H1 (cell line): ENCODE measurements around the gene NINJ2. TPM values are rescaled to one million over a fixed set of nuclear protein-coding genes. Genes with fewer than 3 reads are reported as not detected.

ENCODE experiments used
- CTCF ChIA-PET: fragments of 300-600 bp; sonication (Branson Sonifier 250); formaldehyde crosslinking; loops from one replicate; lab custom pipeline; 2021; ENCODE audit not compliant: partially characterized antibody; lab: Charles Lee
- POLR2A ChIA-PET: fragments of 300-600 bp; sonication (Branson Sonifier 250); formaldehyde crosslinking; loops from one replicate; lab custom pipeline; 2021; ENCODE audit warnings: inconsistent platforms; ENCODE audit not compliant: partially characterized antibody; lab: Charles Lee
- DNase-seq, 2 experiments: peaks; one replicate each; pipeline versions ENCODE4 v3.0.0 to v3.0.0-alpha.2; 2010 to 2022; ENCODE audit warnings: low spot score in 2 of 2, low read depth in 1 of 2, mixed read lengths in 1 of 2
- FAIRE-seq: peaks from 2 replicates; lab custom pipeline; 2011; peaks lifted over from hg19 to GRCh38; lab: Jason Lieb, UNC
- H2AFZ ChIP-seq: 2 replicates; pipeline ENCODE4 v1.8.1; 2012; ENCODE audit warnings: low read length, inconsistent platforms
- H2AK5ac ChIP-seq: 2 replicates; pipeline ENCODE4 v1.6.1; 2013; ENCODE audit warnings: low read depth, low read length
- H2BK120ac ChIP-seq: replicated peaks from 2 replicates; pipeline ENCODE3; 2013; ENCODE audit warnings: low read depth, low read length, inconsistent platforms
- H2BK12ac ChIP-seq: 2 replicates; pipeline ENCODE4 v1.6.1; 2013; ENCODE audit warnings: low read depth, low read length
- H2BK15ac ChIP-seq: 2 replicates; pipeline ENCODE4 v1.6.1; 2013; ENCODE audit warnings: low read length
- H2BK20ac ChIP-seq: 2 replicates; pipeline ENCODE4 v1.6.1; 2013; ENCODE audit warnings: low read length
- H2BK5ac ChIP-seq: 2 replicates; pipeline ENCODE4 v1.6.1; 2013; ENCODE audit warnings: low read depth, low read length
- H3K14ac ChIP-seq: 2 replicates; pipeline ENCODE4 v1.6.1; 2013; ENCODE audit warnings: inconsistent platforms; ENCODE audit not compliant: insufficient read length
- H3K18ac ChIP-seq: 2 replicates; pipeline ENCODE4 v1.6.1; 2013; ENCODE audit warnings: low read length; ENCODE audit errors: extremely low read depth
- H3K23ac ChIP-seq: 2 replicates; pipeline ENCODE4 v1.6.1; 2013; ENCODE audit warnings: inconsistent platforms; ENCODE audit not compliant: insufficient read length
- H3K23me2 ChIP-seq: 2 replicates; pipeline ENCODE4 v1.6.1; 2013; ENCODE audit warnings: low read depth, low read length
- H3K27ac ChIP-seq: 2 replicates; pipeline ENCODE4 v1.6.1; 2011; ENCODE audit warnings: low read depth, low read length, inconsistent platforms
- H3K27me3 ChIP-seq, 4 experiments: replicated peaks in 1 of 4; 1 replicate in 1 of 4; 2 replicates in 3 of 4; pipeline versions ENCODE4 v1.6.1 to v1.8.1; 2011 to 2013; ENCODE audit warnings: low read length in 3 of 4, mild to moderate bottlenecking in 3 of 4, inconsistent platforms in 2 of 4, mixed read lengths in 2 of 4, moderate library complexity in 1 of 4; ENCODE audit not compliant: control insufficient read depth in 3 of 4, insufficient read depth in 3 of 4; ENCODE audit errors: extremely low read depth in 1 of 4
- H3K36me3 ChIP-seq, 4 experiments: 2 replicates each; pipeline versions ENCODE4 v1.6.1 to v1.8.1; 2011 to 2013; ENCODE audit warnings: mild to moderate bottlenecking in 4 of 4, low read length in 3 of 4, moderate library complexity in 2 of 4, control low read depth in 1 of 4, inconsistent platforms in 1 of 4; ENCODE audit not compliant: insufficient read depth in 4 of 4, control insufficient read depth in 2 of 4
- H3K4ac ChIP-seq: replicated peaks from 2 replicates; pipeline ENCODE3; 2013; ENCODE audit warnings: low read length, low read depth, mixed read lengths, inconsistent platforms; ENCODE audit not compliant: insufficient read length
- H3K4me1 ChIP-seq, 4 experiments: replicated peaks in 1 of 4; 1 replicate in 1 of 4; 2 replicates in 3 of 4; pipeline versions ENCODE4 v1.6.1 to v1.8.1; 2011 to 2013; ENCODE audit warnings: low read length in 3 of 4, inconsistent platforms in 2 of 4, mixed read lengths in 1 of 4; ENCODE audit not compliant: insufficient read depth in 4 of 4, control insufficient read depth in 3 of 4
- H3K4me2 ChIP-seq, 2 experiments: 2 replicates each; pipeline versions ENCODE4 v1.6.1 to v1.8.1; 2011 to 2013; ENCODE audit warnings: low read depth in 2 of 2, low read length in 2 of 2, control low read depth in 1 of 2, inconsistent platforms in 1 of 2, mild to moderate bottlenecking in 1 of 2; ENCODE audit not compliant: insufficient read depth in 1 of 2
- H3K4me3 ChIP-seq, 4 experiments: fragments of 200-600, 300-600 bp in 1 of 4; sonication (generic), shearing (Covaris generic), sonication (Bioruptor Twin) in 1 of 4; 2 replicates each; pipeline versions ENCODE4 v1.5.1 to v1.8.1; 2011 to 2016; ENCODE audit warnings: low read length in 4 of 4, low read depth in 3 of 4, control low read depth in 2 of 4, inconsistent platforms in 2 of 4, mild to moderate bottlenecking in 2 of 4, mixed read lengths in 1 of 4, moderate library complexity in 1 of 4; ENCODE audit not compliant: insufficient read depth in 2 of 4; ENCODE audit errors: extremely low read depth in 1 of 4
- H3K56ac ChIP-seq: replicated peaks from 2 replicates; pipeline ENCODE3; 2013; ENCODE audit warnings: low read depth, mild to moderate bottlenecking, mixed read lengths, low read length, inconsistent platforms; ENCODE audit not compliant: insufficient read length
- H3K79me1 ChIP-seq: 2 replicates; pipeline ENCODE4 v1.6.1; 2013; ENCODE audit warnings: low read depth, low read length, control low read depth
- H3K79me2 ChIP-seq, 2 experiments: 2 replicates each; pipeline versions ENCODE4 v1.6.1 to v1.8.1; 2012 to 2013; ENCODE audit warnings: low read length in 2 of 2, mild to moderate bottlenecking in 2 of 2, inconsistent platforms in 1 of 2; ENCODE audit not compliant: insufficient read depth in 2 of 2, control insufficient read depth in 1 of 2
- H3K9ac ChIP-seq, 4 experiments: replicated peaks in 1 of 4; 1 replicate in 1 of 4; 2 replicates in 3 of 4; pipeline versions ENCODE4 v1.6.1 to v1.8.1; 2011 to 2013; ENCODE audit warnings: low read depth in 3 of 4, low read length in 3 of 4, control low read depth in 2 of 4, mild to moderate bottlenecking in 2 of 4, moderate library complexity in 2 of 4, inconsistent platforms in 1 of 4; ENCODE audit errors: extremely low read depth in 1 of 4
- H3K9me3 ChIP-seq, 2 experiments: 2 replicates each; pipeline versions ENCODE4 v1.6.1 to v1.8.1; 2012 to 2013; ENCODE audit warnings: mild to moderate bottlenecking in 2 of 2, moderate library complexity in 2 of 2, control low read depth in 1 of 2, inconsistent platforms in 1 of 2, low read depth in 1 of 2, low read length in 1 of 2, mixed read lengths in 1 of 2; ENCODE audit not compliant: insufficient read depth in 2 of 2
- H4K20me1 ChIP-seq, 2 experiments: replicated peaks in 1 of 2; 2 replicates each; pipeline versions ENCODE3 to v1.8.1; 2011 to 2013; ENCODE audit warnings: inconsistent platforms in 2 of 2, low read length in 2 of 2, mild to moderate bottlenecking in 1 of 2; ENCODE audit not compliant: insufficient read depth in 2 of 2, control insufficient read depth in 1 of 2
- H4K5ac ChIP-seq: 2 replicates; pipeline ENCODE4 v1.6.1; 2013; ENCODE audit warnings: low read length, low read depth, mixed read lengths, inconsistent platforms; ENCODE audit not compliant: insufficient read length
- H4K8ac ChIP-seq: 2 replicates; pipeline ENCODE4 v1.8.0; 2013; ENCODE audit warnings: mild to moderate bottlenecking, moderate library complexity, low read length, inconsistent platforms; ENCODE audit not compliant: insufficient read depth; ENCODE audit errors: extremely low read depth
- H4K91ac ChIP-seq: replicated peaks from 2 replicates; pipeline ENCODE3; 2013; ENCODE audit warnings: low read length, mixed read lengths, inconsistent platforms; ENCODE audit not compliant: insufficient read length
- CBX5 ChIP-seq: fragments of 300-800, 300-1000 bp; sonication (generic); IDR thresholded peaks from 2 replicates; pipeline ENCODE4 v1.7.1; 2016; ENCODE audit warnings: antibody characterized with exemption, low read length, low read depth
- CREB1 ChIP-seq: IDR thresholded peaks from 2 replicates; pipeline ENCODE4 v1.6.1; 2012; ENCODE audit warnings: inconsistent platforms
- EGR1 ChIP-seq: IDR thresholded peaks from 2 replicates; pipeline ENCODE4 v1.6.1; 2011; ENCODE audit warnings: low read depth, low read length, borderline replicate concordance
- MAFK ChIP-seq: IDR thresholded peaks from 2 replicates; pipeline ENCODE4 v1.6.1; 2012; ENCODE audit warnings: low read depth, mild to moderate bottlenecking, improper control_type of control experiment, low read length
- SIRT6 ChIP-seq: IDR thresholded peaks from one replicate; pipeline ENCODE4 v1.7.1; 2012; ENCODE audit warnings: low read length, inconsistent platforms
- WGBS, 2 experiments: shearing (Covaris generic) in 1 of 2; methylation state at CpG; one replicate each; pipeline versions ENCODE4 v1.1.6 to v1.1.7; 2013 to 2015; ENCODE audit warnings: low lambda C conversion rate in 2 of 2, mixed read lengths in 2 of 2, inconsistent platforms in 1 of 2, low coverage in 1 of 2, missing lambda C conversion rate in 1 of 2; ENCODE audit not compliant: insufficient replicate concordance in 2 of 2, insufficient coverage in 1 of 2, insufficient read length in 1 of 2; ENCODE audit errors: extremely low coverage in 1 of 2, missing lambda C conversion rate in 1 of 2; 5-methylcytosine and 5-hydroxymethylcytosine counted together
- polyA plus RNA-seq, 7 experiments: library from polyadenylated mRNA; depleted of rRNA in 3 of 7; stranded (reverse) in 5 of 7; unstranded in 2 of 7; fragments of >200 nt in 5 of 7; fragments of 200-250 nt in 2 of 7; gene quantifications; 1 replicate in 5 of 7; 2 replicates in 1 of 7; 4 replicates in 1 of 7; pipeline versions ENCODE4 v1.2.1 to v1.2.3, GENCODE V29; 2011 to 2013; ENCODE audit warnings: missing spikeins in 2 of 7, mixed read lengths in 2 of 7
- total RNA-seq: library from RNA; stranded (reverse); fragmentation: NEBNext Ultra II Directional; extraction: Animal tissue kit (Norgen Biotek cat#: 25700); gene quantifications from 2 replicates; pipeline ENCODE4 v1.2.1, GENCODE V29; 2021
- TF ChIP-seq, protein P1 (sequence below): IDR thresholded peaks from 2 replicates; pipeline ENCODE4 v1.6.1; 2012; ENCODE audit warnings: inconsistent platforms

The NINJ2 gene
- total and polyA plus RNA-seq, 2 of the 8 experiments (the other 6 are each of a cell fraction or from before 2014, with no cell fraction given), result 1.4 TPM; not detected in 1

DNA sequence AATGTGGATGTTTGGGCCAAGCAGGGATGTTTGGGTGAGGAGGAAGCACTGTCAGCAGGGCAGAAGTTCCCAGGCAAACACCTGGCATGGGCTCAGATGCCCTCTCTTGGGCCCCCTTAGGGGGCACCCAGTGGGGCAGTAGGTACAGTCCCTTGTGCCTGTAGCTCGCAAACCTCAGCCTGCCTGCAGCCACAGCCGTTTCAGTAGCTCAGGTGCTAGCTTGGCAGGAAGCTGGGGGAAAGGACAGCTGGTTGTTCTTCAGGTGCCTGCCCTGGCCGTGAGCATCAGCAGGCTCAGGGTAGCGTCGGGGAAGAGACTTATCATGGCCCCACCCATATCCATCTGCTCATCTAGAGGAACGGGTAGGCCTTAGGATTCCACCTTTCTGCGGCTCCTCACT, 136.0 kb downstream of the NINJ2 start:
- 90% methylated on average over 7 of the region's 7 CpGs; no CpG with 5 or more reads in 1 of the 2 experiments for WGBS, 2 experiments

More for the DNA sequence above, 136.0 kb downstream of the NINJ2 start:
- Histone ChIP-seq H3K23me2 (no peaks in the 10 kb centered on the region), H3K18ac (no peak overlapping the region), H2BK15ac (no peak overlapping the region), H2BK12ac (no peak overlapping the region), H3K56ac (no peak overlapping the region), H2AFZ (no peak overlapping the region), H3K4me1 (0 out of 7 replicates have a peak, but pooled peaks cover 0 to 3% (median 0%) of the 10 kb centered on the region in 4 experiments), H2BK20ac (no peak overlapping the region), H4K5ac (no peak overlapping the region), H2BK5ac (no peak overlapping the region), H3K9me3 (peaks cover 10 to 13% of the 10 kb centered on the region in 2 experiments; a peak in 3 of 4 replicates), H3K4me2 (no peak overlapping the region), H3K14ac (no peak overlapping the region), H3K36me3 (no peaks in the 10 kb centered on the region), H3K4ac (no peak overlapping the region), H3K79me2 (no peaks in the 10 kb centered on the region), H3K27me3 (no peaks in the 10 kb centered on the region), H4K8ac (no peak overlapping the region), H4K20me1 (no peaks in the 10 kb centered on the region), H4K91ac (no peak overlapping the region), H2AK5ac (no peak overlapping the region), H3K27ac (no peak overlapping the region), H2BK120ac (no peak overlapping the region), H3K79me1 (peaks cover 3% of the 10 kb centered on the region), H3K23ac (no peak overlapping the region), H3K4me3 (no peak overlapping the region), H3K9ac (no peak overlapping the region)
- no peak for FAIRE-seq
- TF ChIP-seq CBX5, result no peak
- no peak for TF ChIP-seq EGR1
- TF ChIP-seq, protein P1, sequence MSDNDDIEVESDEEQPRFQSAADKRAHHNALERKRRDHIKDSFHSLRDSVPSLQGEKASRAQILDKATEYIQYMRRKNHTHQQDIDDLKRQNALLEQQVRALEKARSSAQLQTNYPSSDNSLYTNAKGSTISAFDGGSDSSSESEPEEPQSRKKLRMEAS, result no peak
- no peak for TF ChIP-seq CREB1
- no peak for TF ChIP-seq MAFK
- TF ChIP-seq SIRT6, result no peak
- POLR2A ChIA-PET, result interaction anchor here (0.6 kb wide), 1 partner anchor 51 kb away, joined by 3 read pairs; no protein-coding TSS in a partner anchor
- CTCF ChIA-PET, result interaction anchor here (0.8 to 5.3 kb wide), 6 partner anchors 17 to 85 kb away, joined by 4 to 37 read pairs (median 9); no protein-coding TSS in a partner anchor
- no peak for DNase-seq
